Measurements from ENCODE around the gene ELL2.

ELL2 gene

GRCh38 chr5:96000308-96000707, 38.7 kb upstream of the ELL2 start:
- H3K14ac ChIP-seq (ENCODE audit: low read length): no peak overlapping the region
- no peak overlapping the region for H3K23ac ChIP-seq (ENCODE audit: low read depth, low read length, poor library complexity)
- no peak overlapping the region for H2BK15ac ChIP-seq (ENCODE audit: low read length)
- H2BK5ac ChIP-seq (ENCODE audit: low read length): no peak overlapping the region
- no peaks in the 10 kb centered on the region for H3K79me1 ChIP-seq (ENCODE audit: low read depth, low read length)
- peaks cover 2 to 4% of the 10 kb centered on the region in 2 donors for H3K4me1 ChIP-seq (ENCODE audit: control insufficient read depth in 2 of 2, insufficient read depth in 1 of 2, low read depth in 1 of 2, low read length in 2 of 2)
- no peak overlapping the region for H2BK12ac ChIP-seq (ENCODE audit: low read length)
- H4K91ac ChIP-seq (ENCODE audit: low read depth, low read length, poor library complexity): no peak overlapping the region
- H3K18ac ChIP-seq (ENCODE audit: low read length): no peak overlapping the region
- H2BK120ac ChIP-seq (ENCODE audit: low read depth, low read length): no peak overlapping the region
- H2AK5ac ChIP-seq (ENCODE audit: low read depth, low read length): no peak overlapping the region
- no peak overlapping the region for H3K9ac ChIP-seq (ENCODE audit: low read depth, low read length, poor library complexity)
- no peak overlapping the region for H3K27ac ChIP-seq (replicated peaks; ENCODE audit: low read length)
- H3K9me3 ChIP-seq (replicated peaks in 1 of 2; ENCODE audit: control insufficient read depth in 2 of 2, insufficient read depth in 1 of 2, low read depth in 1 of 2, low read length in 2 of 2): no peaks in the 10 kb centered on the region
- no peak overlapping the region for H2AFZ ChIP-seq (ENCODE audit: low read length)
- DNase-seq (ENCODE audit: low spot score): no peak
- no peak overlapping the region for H3K4ac ChIP-seq (ENCODE audit: low read length)
- no CpG with 5 or more reads among the region's 3 CpGs for WGBS, 2 donors (ENCODE audit: extremely low coverage in 2 of 2, insufficient read length in 2 of 2, insufficient replicate concordance in 1 of 2)
- H3K4me2 ChIP-seq (ENCODE audit: insufficient read depth, low read length, poor library complexity, severe bottlenecking): no peak overlapping the region
- H3K4me3 ChIP-seq (ENCODE audit: low read length in 2 of 2): no peak overlapping the region
- H4K8ac ChIP-seq (ENCODE audit: low read depth, low read length): no peak overlapping the region
- H3K36me3 ChIP-seq (replicated peaks in 1 of 2; ENCODE audit: control insufficient read depth in 2 of 2, insufficient read depth in 2 of 2, low read length in 2 of 2): no peaks in the 10 kb centered on the region
- no peaks in the 10 kb centered on the region for H3K27me3 ChIP-seq (ENCODE audit: control insufficient read depth in 3 of 3, insufficient read depth in 3 of 3, low read depth in 1 of 3, low read length in 3 of 3)

GRCh38 chr5:95996904-95997723, 35.5 kb upstream of the ELL2 start:
- Histone ChIP-seq H3K4me2 (ENCODE audit: insufficient read depth, low read length, poor library complexity, severe bottlenecking) (no peak overlapping the region), H4K91ac (ENCODE audit: low read depth, low read length, poor library complexity) (no peak overlapping the region), H3K4me3 (ENCODE audit: low read length in 2 of 2) (no peak overlapping the region), H3K23ac (ENCODE audit: low read depth, low read length, poor library complexity) (no peak overlapping the region), H3K36me3 (replicated peaks in 1 of 2; ENCODE audit: control insufficient read depth in 2 of 2, insufficient read depth in 2 of 2, low read length in 2 of 2) (no peaks in the 10 kb centered on the region), H4K8ac (ENCODE audit: low read depth, low read length) (no peak overlapping the region), H3K18ac (ENCODE audit: low read length) (no peak overlapping the region), H3K27ac (replicated peaks; ENCODE audit: low read length) (no peak overlapping the region), H2BK5ac (ENCODE audit: low read length) (no peak overlapping the region), H2AFZ (ENCODE audit: low read length) (no peak overlapping the region), H3K9me3 (replicated peaks in 1 of 2; ENCODE audit: control insufficient read depth in 2 of 2, insufficient read depth in 1 of 2, low read depth in 1 of 2, low read length in 2 of 2) (no peaks in the 10 kb centered on the region), H2AK5ac (ENCODE audit: low read depth, low read length) (no peak overlapping the region), H2BK15ac (ENCODE audit: low read length) (no peak overlapping the region), H3K14ac (ENCODE audit: low read length) (no peak overlapping the region), H3K79me1 (ENCODE audit: low read depth, low read length) (no peaks in the 10 kb centered on the region), H3K27me3 (ENCODE audit: control insufficient read depth in 3 of 3, insufficient read depth in 3 of 3, low read depth in 1 of 3, low read length in 3 of 3) (no peaks in the 10 kb centered on the region), H3K4ac (ENCODE audit: low read length) (no peak overlapping the region), H3K4me1 (ENCODE audit: control insufficient read depth in 2 of 2, insufficient read depth in 1 of 2, low read depth in 1 of 2, low read length in 2 of 2) (peaks cover 2 to 5% of the 10 kb centered on the region in 2 donors), H3K9ac (ENCODE audit: low read depth, low read length, poor library complexity) (no peak overlapping the region), H2BK120ac (ENCODE audit: low read depth, low read length) (no peak overlapping the region), H2BK12ac (ENCODE audit: low read length) (no peak overlapping the region)
- no peak for DNase-seq (ENCODE audit: low spot score)

- no peak overlapping the region for H3K23ac ChIP-seq (ENCODE audit: low read depth, low read length, poor library complexity)
- H3K9ac ChIP-seq (ENCODE audit: low read depth, low read length, poor library complexity): no peak overlapping the region
- peaks cover 0 to 5% of the 10 kb centered on the region in 2 donors for H3K4me1 ChIP-seq (ENCODE audit: control insufficient read depth in 2 of 2, insufficient read depth in 1 of 2, low read depth in 1 of 2, low read length in 2 of 2)
- no CpG with 5 or more reads among the region's 3 CpGs for WGBS, 2 donors (ENCODE audit: extremely low coverage in 2 of 2, insufficient read length in 2 of 2, insufficient replicate concordance in 1 of 2)
- H2BK12ac ChIP-seq (ENCODE audit: low read length): no peak overlapping the region
- no peaks in the 10 kb centered on the region for H3K9me3 ChIP-seq (replicated peaks in 1 of 2; ENCODE audit: control insufficient read depth in 2 of 2, insufficient read depth in 1 of 2, low read depth in 1 of 2, low read length in 2 of 2)
- H4K8ac ChIP-seq (ENCODE audit: low read depth, low read length): no peak overlapping the region
- H3K4me3 ChIP-seq (ENCODE audit: low read length in 2 of 2): no peak overlapping the region
- no peak for DNase-seq (ENCODE audit: low spot score)
- no peaks in the 10 kb centered on the region for H3K36me3 ChIP-seq (replicated peaks in 1 of 2; ENCODE audit: control insufficient read depth in 2 of 2, insufficient read depth in 2 of 2, low read length in 2 of 2)
- no peak overlapping the region for H2AK5ac ChIP-seq (ENCODE audit: low read depth, low read length)
- H3K79me1 ChIP-seq (ENCODE audit: low read depth, low read length): no peaks in the 10 kb centered on the region
- no peak overlapping the region for H4K91ac ChIP-seq (ENCODE audit: low read depth, low read length, poor library complexity)
- H3K4ac ChIP-seq (ENCODE audit: low read length): no peak overlapping the region
- H3K18ac ChIP-seq (ENCODE audit: low read length): no peak overlapping the region
- H3K27me3 ChIP-seq (ENCODE audit: control insufficient read depth in 3 of 3, insufficient read depth in 3 of 3, low read depth in 1 of 3, low read length in 3 of 3): no peaks in the 10 kb centered on the region
- H3K27ac ChIP-seq (replicated peaks; ENCODE audit: low read length): no peak overlapping the region
- no peak overlapping the region for H2BK120ac ChIP-seq (ENCODE audit: low read depth, low read length)
- H2BK5ac ChIP-seq (ENCODE audit: low read length): no peak overlapping the region
- no peak overlapping the region for H2BK15ac ChIP-seq (ENCODE audit: low read length)
- no peak overlapping the region for H3K4me2 ChIP-seq (ENCODE audit: insufficient read depth, low read length, poor library complexity, severe bottlenecking)
- no peak overlapping the region for H3K14ac ChIP-seq (ENCODE audit: low read length)
- no peak overlapping the region for H2AFZ ChIP-seq (ENCODE audit: low read length)
These were observed 34.4 kb upstream of the ELL2 start for GRCh38 chr5:95995962-95996489.

DNA sequence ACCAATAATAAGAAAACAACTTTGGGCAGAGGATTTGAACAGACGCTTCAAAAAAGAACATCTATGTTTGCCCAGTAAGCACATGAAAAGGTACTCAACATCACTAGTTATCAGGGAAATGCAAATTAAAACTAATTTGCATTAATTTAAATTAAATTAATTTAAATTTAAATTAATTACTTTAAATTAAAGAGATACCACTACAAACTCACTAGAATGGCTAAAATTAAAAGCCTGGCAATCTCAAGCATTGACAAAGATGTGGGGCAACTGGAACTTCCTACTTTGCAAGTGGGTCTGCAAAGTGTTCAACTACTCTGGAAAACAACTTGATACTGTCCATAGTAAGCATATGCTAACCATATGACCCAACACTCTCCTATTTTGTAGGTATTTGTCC, 32.1 kb upstream of the ELL2 start:
- Histone ChIP-seq H3K4me2 (ENCODE audit: insufficient read depth, low read length, poor library complexity, severe bottlenecking) (no peak overlapping the region), H3K4ac (ENCODE audit: low read length) (no peak overlapping the region), H3K23ac (ENCODE audit: low read depth, low read length, poor library complexity) (no peak overlapping the region), H3K18ac (ENCODE audit: low read length) (no peak overlapping the region), H3K4me1 (ENCODE audit: control insufficient read depth in 2 of 2, insufficient read depth in 1 of 2, low read depth in 1 of 2, low read length in 2 of 2) (peaks cover 0 to 5% of the 10 kb centered on the region in 2 donors), H3K79me1 (ENCODE audit: low read depth, low read length) (no peaks in the 10 kb centered on the region), H2BK12ac (ENCODE audit: low read length) (no peak overlapping the region), H3K27ac (replicated peaks; ENCODE audit: low read length) (no peak overlapping the region), H2AFZ (ENCODE audit: low read length) (no peak overlapping the region), H4K91ac (ENCODE audit: low read depth, low read length, poor library complexity) (no peak overlapping the region), H3K9me3 (replicated peaks in 1 of 2; ENCODE audit: control insufficient read depth in 2 of 2, insufficient read depth in 1 of 2, low read depth in 1 of 2, low read length in 2 of 2) (no peaks in the 10 kb centered on the region), H3K27me3 (ENCODE audit: control insufficient read depth in 3 of 3, insufficient read depth in 3 of 3, low read depth in 1 of 3, low read length in 3 of 3) (no peaks in the 10 kb centered on the region), H2BK120ac (ENCODE audit: low read depth, low read length) (no peak overlapping the region), H2AK5ac (ENCODE audit: low read depth, low read length) (no peak overlapping the region), H3K4me3 (ENCODE audit: low read length in 2 of 2) (no peak overlapping the region), H2BK15ac (ENCODE audit: low read length) (no peak overlapping the region), H4K8ac (ENCODE audit: low read depth, low read length) (no peak overlapping the region), H3K9ac (ENCODE audit: low read depth, low read length, poor library complexity) (no peak overlapping the region), H3K36me3 (replicated peaks in 1 of 2; ENCODE audit: control insufficient read depth in 2 of 2, insufficient read depth in 2 of 2, low read length in 2 of 2) (no peaks in the 10 kb centered on the region), H2BK5ac (ENCODE audit: low read length) (no peak overlapping the region), H3K14ac (ENCODE audit: low read length) (no peak overlapping the region)
- no peak for DNase-seq (ENCODE audit: low spot score)
- WGBS, 2 donors (ENCODE audit: extremely low coverage in 2 of 2, insufficient read length in 2 of 2, insufficient replicate concordance in 1 of 2): no CpG with 5 or more reads among the region's 1 CpG
